Uterus (tissue), 2 donors: Measurements from ENCODE around the gene DMAP1.

ENCODE experiments used
- CTCF ChIP-seq, 4 experiments: fragments of 200-600 bp in 2 of 4; fragments of 450-650 bp in 2 of 4; sonication (generic) in 2 of 4; IDR thresholded peaks; one replicate each; pipeline ENCODE4 v1.5.1; 2016 to 2019; ENCODE audit warnings: antibody characterized with exemption in 4 of 4, mild to moderate bottlenecking in 2 of 4, moderate library complexity in 1 of 4
- POLR2A ChIP-seq, 2 donors: fragments of 450-650 bp; IDR thresholded peaks; one replicate each; pipeline ENCODE4 v1.6.1; 2016; ENCODE audit warnings: antibody characterized with exemption in 2 of 2, mild to moderate bottlenecking in 1 of 2, moderate library complexity in 1 of 2

- TF ChIP-seq CTCF (IDR thresholded peaks at IDR 0.05) (no peak), POLR2A (IDR thresholded peaks at IDR 0.05) (no peak)
Measured at GRCh38 chr1:44262816-44263567, 49.7 kb downstream of the DMAP1 start.
